PC-3 (cell line): Measurements from ENCODE around the gene FANCG. TPM values are rescaled to one million over a fixed set of nuclear protein-coding genes. Genes with fewer than 3 reads are reported as not detected.

ENCODE experiments used
- ATAC-seq: fragments of 200-7000 bp; cut with Tn5 transposase; 2 replicates; pipeline ENCODE4 v1.9.1; 2020; ENCODE audit warnings: mild to moderate bottlenecking, moderate library complexity
- BruUV-seq: library from RNA; stranded (reverse); fragments of 400-500 nt; replicated peaks from 2 replicates; lab custom pipeline; 2021; lab: Mats Ljungman, UMichigan
- CTCF ChIA-PET: fragments of 300-600 bp; sonication (Branson Sonifier 250); formaldehyde crosslinking; loops from one replicate; lab custom pipeline; 2022; ENCODE audit warnings: antibody characterized with exemption; lab: Charles Lee
- POLR2A ChIA-PET: fragments of 300-600 bp; sonication (Branson Sonifier 250); formaldehyde crosslinking; loops from one replicate; lab custom pipeline; 2022; ENCODE audit warnings: antibody characterized with exemption; ENCODE audit not compliant: unreplicated experiment; lab: Charles Lee
- DNase-seq: peaks from one replicate; pipeline ENCODE4 v3.0.0-alpha.2; 2015
- H2AFZ ChIP-seq: fragments of 300-600 bp; sonication (generic); 2 replicates; pipeline ENCODE4 v1.6.0; 2016; ENCODE audit warnings: antibody characterized with exemption, low read length
- H3F3A ChIP-seq: fragments of 300-600 bp; sonication (generic); one replicate; pipeline ENCODE4 v1.6.0; 2017; ENCODE audit warnings: antibody characterized with exemption, low read length, control low read depth, mild to moderate bottlenecking; ENCODE audit not compliant: unreplicated experiment
- H3K27ac ChIP-seq: fragments of 300-600 bp; sonication (generic); 2 replicates; pipeline ENCODE4 v1.5.1; 2016; ENCODE audit warnings: mild to moderate bottlenecking, low read length
- H3K27me3 ChIP-seq: fragments of 300-600 bp; sonication (generic); 2 replicates; pipeline ENCODE4 v1.6.1; 2016; ENCODE audit warnings: low read length, mixed read lengths
- H3K36me3 ChIP-seq: fragments of 300-600 bp; sonication (generic); 2 replicates; pipeline ENCODE4 v1.6.1; 2016; ENCODE audit warnings: low read depth, mixed run types, low read length, mixed read lengths
- H3K4me1 ChIP-seq: fragments of 300-600 bp; sonication (generic); 2 replicates; pipeline ENCODE4 v1.5.1; 2016; ENCODE audit warnings: low read length; ENCODE audit not compliant: insufficient read depth
- H3K4me2 ChIP-seq: fragments of 300-600 bp; sonication (generic); 2 replicates; pipeline ENCODE4 v1.6.0; 2016; ENCODE audit warnings: low read length
- H3K4me3 ChIP-seq: fragments of 300-600 bp; sonication (generic); 2 replicates; pipeline ENCODE4 v1.5.1; 2016; ENCODE audit warnings: mild to moderate bottlenecking, low read length, mixed read lengths
- H3K79me2 ChIP-seq: fragments of 300-600 bp; sonication (generic); 2 replicates; pipeline ENCODE4 v1.6.1; 2017; ENCODE audit warnings: low read length, mixed read lengths
- H3K9ac ChIP-seq: fragments of 300-600 bp; sonication (generic); 2 replicates; pipeline ENCODE4 v1.6.0; 2016; ENCODE audit warnings: mild to moderate bottlenecking, low read length
- H3K9me2 ChIP-seq: fragments of 300-600 bp; sonication (generic); replicated peaks from 2 replicates; pipeline ENCODE4 v1.6.1; 2016; ENCODE audit warnings: mixed run types, low read length, mixed read lengths
- H3K9me3 ChIP-seq: fragments of 300-600 bp; sonication (generic); 2 replicates; pipeline ENCODE4 v1.6.1; 2016; ENCODE audit warnings: low read length, mixed read lengths
- H4K20me1 ChIP-seq: fragments of 300-600 bp; sonication (generic); 2 replicates; pipeline ENCODE4 v1.6.1; 2016; ENCODE audit warnings: low read length, mixed read lengths
- EZH2 ChIP-seq: fragments of 300-600 bp; sonication (generic); IDR thresholded peaks from one replicate; pipeline ENCODE4 v1.6.1; 2017; ENCODE audit warnings: antibody characterized with exemption, mild to moderate bottlenecking, low read length; ENCODE audit not compliant: unreplicated experiment
- EZH2phosphoT487 ChIP-seq: fragments of 300-600 bp; sonication (generic); IDR thresholded peaks from 2 replicates; pipeline ENCODE4 v1.6.1; 2018; ENCODE audit warnings: mild to moderate bottlenecking, antibody characterized with exemption, low read length, borderline replicate concordance
- intact Hi-C: fragments of 100-400 bp; cut with micrococcal nuclease; formaldehyde crosslinking; loops from 2 replicates; pipeline ENCODE4 v1.9.0; 2023
- total RNA-seq: library from RNA; depleted of rRNA; stranded (reverse); fragments of >200 nt; gene quantifications from 2 replicates; pipeline ENCODE4 v1.2.3, GENCODE V29; 2014
- TF ChIP-seq, protein P1 (sequence below): fragments of 300-600 bp; sonication (generic); conservative IDR thresholded peaks from 2 replicates; pipeline ENCODE4 v1.5.1; 2017; ENCODE audit warnings: antibody characterized with exemption, low read depth, mild to moderate bottlenecking, low read length

Gene FANCG
- total RNA-seq, 1 experiment from 2014 or later = 32.6 TPM

DNA sequence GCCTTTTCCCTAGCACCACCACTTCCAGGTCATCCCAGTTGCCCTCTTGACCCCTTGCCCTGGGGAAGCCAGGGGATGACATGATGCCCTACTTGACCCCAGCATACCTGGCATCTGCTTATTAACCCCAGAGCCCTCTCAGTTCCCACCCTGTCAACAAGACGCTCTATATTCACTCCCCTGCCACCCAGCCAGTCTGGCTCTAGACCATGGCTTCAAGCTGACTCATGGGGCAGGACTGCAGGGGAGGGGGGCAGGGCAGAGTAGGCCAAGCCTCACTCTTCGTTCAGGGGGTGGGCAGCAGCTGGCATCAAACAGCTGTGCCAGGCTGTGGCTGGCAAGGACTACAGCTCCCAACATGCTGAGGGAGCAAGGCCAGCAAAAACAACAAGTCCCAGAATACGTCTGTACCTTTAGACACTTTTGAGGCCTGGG, 30.6 kb upstream of the FANCG start:
- Histone ChIP-seq H3K9me2 (no peaks in the 10 kb centered on the region), H3K27ac (no peak overlapping the region), H3F3A (no peaks in the 10 kb centered on the region), H3K9ac (no peak overlapping the region), H3K27me3 (no peaks in the 10 kb centered on the region), H3K4me2 (peak overlapping the region; percentile 94), H2AFZ (no peak overlapping the region), H4K20me1 (no peaks in the 10 kb centered on the region), H3K79me2 (no peaks in the 10 kb centered on the region), H3K36me3 (no peaks in the 10 kb centered on the region), H3K4me3 (peak overlapping the region; percentile 82), H3K4me1 (peaks cover 43% of the 10 kb centered on the region), H3K9me3 (no peaks in the 10 kb centered on the region)
- DNase-seq (peak; percentile 56), ATAC-seq (peak; percentile 7; the same call in 1 of the 2 replicates)
- no peak for TF ChIP-seq EZH2
- no peak for TF ChIP-seq EZH2phosphoT487
- TF ChIP-seq, protein P1, sequence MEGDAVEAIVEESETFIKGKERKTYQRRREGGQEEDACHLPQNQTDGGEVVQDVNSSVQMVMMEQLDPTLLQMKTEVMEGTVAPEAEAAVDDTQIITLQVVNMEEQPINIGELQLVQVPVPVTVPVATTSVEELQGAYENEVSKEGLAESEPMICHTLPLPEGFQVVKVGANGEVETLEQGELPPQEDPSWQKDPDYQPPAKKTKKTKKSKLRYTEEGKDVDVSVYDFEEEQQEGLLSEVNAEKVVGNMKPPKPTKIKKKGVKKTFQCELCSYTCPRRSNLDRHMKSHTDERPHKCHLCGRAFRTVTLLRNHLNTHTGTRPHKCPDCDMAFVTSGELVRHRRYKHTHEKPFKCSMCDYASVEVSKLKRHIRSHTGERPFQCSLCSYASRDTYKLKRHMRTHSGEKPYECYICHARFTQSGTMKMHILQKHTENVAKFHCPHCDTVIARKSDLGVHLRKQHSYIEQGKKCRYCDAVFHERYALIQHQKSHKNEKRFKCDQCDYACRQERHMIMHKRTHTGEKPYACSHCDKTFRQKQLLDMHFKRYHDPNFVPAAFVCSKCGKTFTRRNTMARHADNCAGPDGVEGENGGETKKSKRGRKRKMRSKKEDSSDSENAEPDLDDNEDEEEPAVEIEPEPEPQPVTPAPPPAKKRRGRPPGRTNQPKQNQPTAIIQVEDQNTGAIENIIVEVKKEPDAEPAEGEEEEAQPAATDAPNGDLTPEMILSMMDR = no peak
- no TSS peak for BruUV-seq
- intact Hi-C loops = no loop called here
- ChIA-PET POLR2A (interaction anchor here (0.6 kb wide), 1 partner anchor 51 kb away, joined by 7 read pairs; no protein-coding TSS in a partner anchor), CTCF (interaction anchor here (0.5 kb wide), 1 partner anchor 40 kb away, joined by 11 read pairs; no protein-coding TSS in a partner anchor)

GRCh38 chr9:35108946-35109575, 29.3 kb upstream of the FANCG start:
- Histone ChIP-seq H2AFZ (no peak overlapping the region), H3F3A (no peaks in the 10 kb centered on the region), H3K9ac (no peak overlapping the region), H3K36me3 (no peaks in the 10 kb centered on the region), H3K9me2 (no peaks in the 10 kb centered on the region), H3K4me3 (no peak overlapping the region), H3K4me1 (peaks cover 30% of the 10 kb centered on the region), H3K9me3 (no peaks in the 10 kb centered on the region), H4K20me1 (no peaks in the 10 kb centered on the region), H3K27me3 (no peaks in the 10 kb centered on the region), H3K79me2 (no peaks in the 10 kb centered on the region), H3K4me2 (no peak overlapping the region), H3K27ac (no peak overlapping the region)
- no TSS peak for BruUV-seq
- intact Hi-C loops = no loop called here
- DNase-seq = no peak
- ChIA-PET CTCF (no interaction called here), POLR2A (no interaction called here)
- ATAC-seq = no peak
- no peak for TF ChIP-seq EZH2
- TF ChIP-seq, protein P1 = no peak
- TF ChIP-seq EZH2phosphoT487 = no peak

GRCh38 chr9:35108461-35108860, 28.7 kb upstream of the FANCG start:
- peaks cover 26% of the 10 kb centered on the region for H3K4me1 ChIP-seq
- ATAC-seq = no peak
- H3K4me3 ChIP-seq = no peak overlapping the region
- POLR2A ChIA-PET = interaction anchor here (0.5 kb wide), 1 partner anchor 337 kb away, joined by 4 read pairs; no protein-coding TSS in a partner anchor
- no peaks in the 10 kb centered on the region for H3F3A ChIP-seq
- no TSS peak for BruUV-seq
- CTCF ChIA-PET = no interaction called here
- no peak overlapping the region for H3K27ac ChIP-seq
- H3K36me3 ChIP-seq = no peaks in the 10 kb centered on the region
- no peak for DNase-seq
- no peaks in the 10 kb centered on the region for H3K9me3 ChIP-seq
- no peaks in the 10 kb centered on the region for H3K79me2 ChIP-seq
- H3K27me3 ChIP-seq = no peaks in the 10 kb centered on the region
- no peak overlapping the region for H3K4me2 ChIP-seq
- H3K9me2 ChIP-seq = no peaks in the 10 kb centered on the region
- TF ChIP-seq EZH2phosphoT487 = no peak
- TF ChIP-seq, protein P1 = no peak
- TF ChIP-seq EZH2 = no peak
- no peaks in the 10 kb centered on the region for H4K20me1 ChIP-seq
- H2AFZ ChIP-seq = no peak overlapping the region
- intact Hi-C loops = no loop called here
- H3K9ac ChIP-seq = no peak overlapping the region
